Pons (tissue), 1 donor: ENCODE data around the gene ZC3HAV1.
"Not testable (repeated sequence)": the region's sequence is repeated elsewhere in the genome, so short reads cannot be mapped to it uniquely, and the experiment has no call there.

ENCODE experiments used
- DNase-seq: peaks from one replicate; pipeline ENCODE4 v3.0.0-alpha.2; 2016; ENCODE audit warnings: low spot score

Gene ZC3HAV1

GRCh38 chr7:139109188-139109982 is at the start of gene ZC3HAV1:
Gene ZC3HAV1 (minus strand): TSS chr7:139109720. CDS start chr7:139109331, 389 bp downstream.
- peak; percentile 74 for DNase-seq

GRCh38 chr7:139153832-139154231 is 44.3 kb upstream of the ZC3HAV1 start:
- no peak for DNase-seq

- DNase-seq: no peak
These were observed 42.6 kb upstream of the ZC3HAV1 start for GRCh38 chr7:139152149-139152548.

GRCh38 chr7:139139150-139139549 is 29.6 kb upstream of the ZC3HAV1 start:
- DNase-seq: no peak

GRCh38 chr7:139133335-139134139 is 24.0 kb upstream of the ZC3HAV1 start:
- peak; percentile 80 for DNase-seq

- DNase-seq: no peak
These were observed 23.4 kb upstream of the ZC3HAV1 start for GRCh38 chr7:139132887-139133286.

GRCh38 chr7:139131601-139132041 is 22.1 kb upstream of the ZC3HAV1 start:
- DNase-seq: peak; percentile 74

GRCh38 chr7:139129814-139130213 is 20.3 kb upstream of the ZC3HAV1 start:
- DNase-seq: not testable (repeated sequence)

GRCh38 chr7:139127648-139128047 is 18.1 kb upstream of the ZC3HAV1 start:
- no peak for DNase-seq

GRCh38 chr7:139125657-139126056 is 16.1 kb upstream of the ZC3HAV1 start:
- DNase-seq: no peak

- DNase-seq: not testable (repeated sequence)
These were observed 15.5 kb upstream of the ZC3HAV1 start for GRCh38 chr7:139124995-139125394.

GRCh38 chr7:139124084-139124914 is 14.8 kb upstream of the ZC3HAV1 start:
- DNase-seq: no peak

GRCh38 chr7:139119486-139119849 is 9.9 kb upstream of the ZC3HAV1 start:
- no peak for DNase-seq

GRCh38 chr7:139118805-139119485 is 9.4 kb upstream of the ZC3HAV1 start:
- no peak for DNase-seq

GRCh38 chr7:139118234-139118804 is 8.8 kb upstream of the ZC3HAV1 start:
- no peak for DNase-seq

- DNase-seq: no peak
These were observed 8.2 kb upstream of the ZC3HAV1 start for GRCh38 chr7:139117599-139118233.

- no peak for DNase-seq
These were observed 7.5 kb upstream of the ZC3HAV1 start for GRCh38 chr7:139116999-139117398.

- no peak for DNase-seq
These were observed 5.6 kb upstream of the ZC3HAV1 start for GRCh38 chr7:139115104-139115503.

GRCh38 chr7:139114585-139114984 is 5.1 kb upstream of the ZC3HAV1 start:
- no peak for DNase-seq

GRCh38 chr7:139114018-139114417 is 4.5 kb upstream of the ZC3HAV1 start:
- no peak for DNase-seq

GRCh38 chr7:139112741-139113250 is 3.3 kb upstream of the ZC3HAV1 start:
- no peak for DNase-seq
